BLaER1 treated with 17β-estradiol and CSF1 and Interleukin-3, amounts not matched to agents 10 nM and 100 nM (cell line): ENCODE data around the gene PLA2G15.

Experiments used
- H3K27ac ChIP-seq, 11 experiments: shearing (Covaris generic); formaldehyde crosslinking; 2 replicates each; pipeline ENCODE4 v1.8.1; 2022
- H3K27me3 ChIP-seq, 11 experiments: shearing (Covaris generic); formaldehyde crosslinking; 2 replicates each; pipeline ENCODE4 v1.8.1; 2022
- H3K36me3 ChIP-seq, 11 experiments: shearing (Covaris generic); formaldehyde crosslinking; 2 replicates each; pipeline ENCODE4 v1.8.1; 2022
- H3K4me1 ChIP-seq, 10 experiments: shearing (Covaris generic); formaldehyde crosslinking; 2 replicates each; pipeline ENCODE4 v1.8.1; 2022
- H3K4me2 ChIP-seq, 11 experiments: shearing (Covaris generic); formaldehyde crosslinking; 2 replicates each; pipeline ENCODE4 v1.8.1; 2022
- H3K4me3 ChIP-seq, 10 experiments: shearing (Covaris generic); formaldehyde crosslinking; 2 replicates each; pipeline ENCODE4 v1.8.1; 2022
- H3K9ac ChIP-seq, 11 experiments: shearing (Covaris generic); formaldehyde crosslinking; 2 replicates each; pipeline ENCODE4 v1.8.1; 2022
- H3K9me3 ChIP-seq, 11 experiments: shearing (Covaris generic); formaldehyde crosslinking; replicated peaks in 1 of 11; 2 replicates each; pipeline ENCODE4 v1.8.1; 2022
- H4K20me1 ChIP-seq, 11 experiments: shearing (Covaris generic); formaldehyde crosslinking; 2 replicates each; pipeline ENCODE4 v1.8.1; 2022
- Cebpa-rat ChIP-seq, 11 experiments: shearing (Covaris generic); IDR thresholded peaks; 2 replicates each; pipeline ENCODE4 v1.8.1; 2022

Gene PLA2G15

DNA sequence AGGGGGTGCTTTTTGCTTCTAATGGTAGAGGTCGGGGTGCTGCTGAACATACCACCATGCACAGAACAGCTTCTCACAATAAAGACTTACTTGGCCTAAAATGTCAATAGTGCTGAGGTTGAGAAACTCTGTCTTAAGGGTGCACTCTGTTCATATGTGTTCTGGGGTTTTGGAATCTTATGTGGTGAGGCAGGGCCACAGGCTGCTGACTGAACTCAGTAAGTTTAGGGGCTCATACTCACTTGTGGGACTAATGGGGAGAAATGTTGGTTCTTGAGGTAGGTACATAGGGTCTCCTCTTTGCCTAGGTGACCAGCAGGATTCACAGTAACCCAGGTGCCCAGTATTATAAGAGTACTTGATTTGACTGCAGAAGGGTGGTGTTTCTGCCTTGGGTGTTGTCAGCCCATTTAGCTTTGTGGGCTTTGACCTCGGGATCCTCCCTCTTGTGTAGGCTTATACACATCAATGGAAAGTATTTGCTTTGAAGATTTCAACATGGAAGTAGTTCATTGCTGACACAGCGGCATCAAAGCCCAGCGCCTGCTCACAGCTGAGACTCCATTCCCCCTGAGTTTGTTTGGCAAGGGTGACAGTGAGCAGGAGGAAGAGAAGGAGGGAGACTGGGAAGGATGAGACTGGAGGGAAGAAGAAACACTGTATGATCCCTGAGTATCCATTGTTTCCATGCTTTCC lies 36.3 kb downstream of the PLA2G15 start:
- Histone ChIP-seq H3K27ac (peak overlapping the region in 5 of 11 experiments; percentile 5 to 83 (median 13); a peak in 4 of 22 replicates), H3K4me2 (peak overlapping the region; percentile 75 to 97 (median 91); a peak in 20 of 22 replicates), H3K4me3 (no peak overlapping the region), H3K27me3 (no peaks in the 10 kb centered on the region), H3K9me3 (no peaks in the 10 kb centered on the region; a peak in 3 of 22 replicates), H3K9ac (no peak overlapping the region), H3K36me3 (peaks cover 0 to 69% (median 58%) of the 10 kb centered on the region in 11 experiments; a peak in 20 of 22 replicates), H4K20me1 (peaks cover 0 to 76% (median 4%) of the 10 kb centered on the region in 11 experiments; a peak in 13 of 22 replicates), H3K4me1 (peaks cover 59 to 72% (median 67%) of the 10 kb centered on the region in 10 experiments)
- TF ChIP-seq Cebpa-rat (IDR thresholded peaks at IDR 0.05): no peak

DNA sequence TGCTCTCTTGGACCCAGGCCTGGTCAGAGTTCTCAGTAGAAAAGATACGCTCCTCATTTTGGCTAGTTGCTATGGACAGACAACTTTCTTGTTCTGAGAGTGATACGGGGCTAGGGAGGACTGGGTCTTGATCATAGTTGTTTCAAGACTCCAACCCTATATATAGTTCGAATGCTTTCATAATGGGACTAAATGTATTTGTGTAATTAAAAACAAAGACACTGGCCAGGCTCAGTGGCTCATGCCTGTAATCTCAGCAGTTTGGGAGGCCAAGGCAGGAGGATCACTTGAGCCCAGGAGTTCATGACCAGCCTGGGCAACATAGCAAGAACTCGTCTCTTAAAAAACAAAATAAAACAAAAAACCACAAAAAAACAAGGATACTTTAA lies 36.9 kb downstream of the PLA2G15 start:
- H3K36me3 ChIP-seq: peaks cover 0 to 69% (median 57%) of the 10 kb centered on the region in 11 experiments; a peak in 19 of 22 replicates
- H3K4me1 ChIP-seq: peaks cover 64 to 78% (median 72%) of the 10 kb centered on the region in 10 experiments
- peak overlapping the region; percentile 75 to 97 (median 91); a peak in 21 of 22 replicates for H3K4me2 ChIP-seq

DNA sequence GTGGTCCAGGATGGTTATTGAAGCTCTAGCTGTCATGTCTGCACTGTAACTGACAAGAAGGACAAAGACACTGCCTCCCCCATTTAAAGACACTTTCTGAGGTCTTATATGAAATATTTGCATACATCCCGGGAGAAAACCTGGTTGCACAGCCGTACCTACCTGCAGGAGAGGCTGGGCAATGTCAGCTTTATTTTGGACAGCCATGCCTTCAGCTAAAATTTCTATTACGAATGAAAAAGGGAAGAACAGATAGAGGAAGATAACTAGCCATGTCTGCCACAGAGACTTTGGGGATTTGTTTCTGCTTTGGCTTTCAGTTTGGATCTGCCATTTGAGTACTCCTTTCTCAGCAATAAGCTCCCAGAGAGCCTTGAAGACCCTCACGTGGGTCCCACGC lies 38.2 kb downstream of the PLA2G15 start:
- Histone ChIP-seq H3K27ac (peak overlapping the region; percentile 51 to 83 (median 79); a peak in 21 of 22 replicates), H3K9ac (peak overlapping the region; percentile 0 to 67 (median 60); a peak in 17 of 22 replicates), H3K9me3 (no peaks in the 10 kb centered on the region; a peak in 1 of 22 replicates), H4K20me1 (peaks cover 0 to 90% (median 0%) of the 10 kb centered on the region in 11 experiments; a peak in 12 of 22 replicates), H3K36me3 (peaks cover 0 to 70% (median 61%) of the 10 kb centered on the region in 11 experiments; a peak in 20 of 22 replicates), H3K27me3 (no peaks in the 10 kb centered on the region), H3K4me3 (peak overlapping the region in 9 of 10 experiments; percentile 0 to 49 (median 41); a peak in 10 of 20 replicates), H3K4me2 (peak overlapping the region; percentile 75 to 97 (median 91)), H3K4me1 (peaks cover 77 to 90% (median 85%) of the 10 kb centered on the region in 10 experiments)
- TF ChIP-seq Cebpa-rat (IDR thresholded peaks at IDR 0.05): no peak

More for the DNA sequence above, 36.9 kb downstream of the PLA2G15 start:
- no peaks in the 10 kb centered on the region for H3K27me3 ChIP-seq
- TF ChIP-seq Cebpa-rat (IDR thresholded peaks at IDR 0.05): no peak
- H3K9ac ChIP-seq: no peak overlapping the region
- peak overlapping the region in 5 of 11 experiments; percentile 5 to 83 (median 13); a peak in 5 of 22 replicates for H3K27ac ChIP-seq
- H3K4me3 ChIP-seq: no peak overlapping the region
- H3K9me3 ChIP-seq: no peaks in the 10 kb centered on the region; a peak in 3 of 22 replicates
- H4K20me1 ChIP-seq: peaks cover 0 to 77% (median 0%) of the 10 kb centered on the region in 11 experiments; a peak in 10 of 22 replicates

DNA sequence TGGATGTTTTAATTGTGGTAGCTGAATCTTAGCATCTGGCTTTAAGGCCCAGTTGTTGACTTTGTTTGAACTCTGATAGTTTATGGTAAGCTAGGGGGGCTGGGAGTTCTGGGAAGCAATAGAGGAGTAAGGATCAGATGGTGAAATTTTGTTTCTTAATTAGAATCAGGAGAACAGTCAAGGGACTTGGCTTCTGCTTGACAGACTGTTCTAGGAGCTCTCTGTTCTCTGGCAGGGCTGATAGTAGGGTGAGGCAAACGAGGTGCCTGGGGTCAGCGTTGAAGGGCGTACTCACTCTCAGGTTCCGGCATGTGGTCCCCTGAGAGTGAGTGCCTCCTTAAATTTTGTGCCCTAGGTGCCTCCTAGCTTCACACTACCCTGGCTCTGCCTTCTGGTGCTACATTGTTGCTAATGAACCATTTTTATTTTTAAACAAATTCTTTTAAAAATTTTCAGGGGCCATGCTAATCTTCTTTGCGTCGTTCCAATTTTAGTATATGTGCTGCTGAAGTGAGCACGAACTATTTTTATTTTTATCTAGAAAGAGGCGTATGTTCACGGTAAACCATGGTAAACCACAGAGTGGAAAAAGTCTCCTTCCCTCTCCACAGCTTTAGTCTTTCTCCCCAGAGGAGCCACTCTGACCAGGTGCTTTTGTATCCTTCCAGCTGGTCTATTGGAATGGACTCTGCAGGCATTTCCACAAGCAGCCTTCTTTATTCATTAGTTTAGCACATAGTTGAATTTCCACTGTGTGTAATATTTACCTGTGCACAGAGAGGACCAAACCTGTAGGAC lies 38.8 kb downstream of the PLA2G15 start:
- peak overlapping the region; percentile 51 to 83 (median 79); a peak in 21 of 22 replicates for H3K27ac ChIP-seq

DNA sequence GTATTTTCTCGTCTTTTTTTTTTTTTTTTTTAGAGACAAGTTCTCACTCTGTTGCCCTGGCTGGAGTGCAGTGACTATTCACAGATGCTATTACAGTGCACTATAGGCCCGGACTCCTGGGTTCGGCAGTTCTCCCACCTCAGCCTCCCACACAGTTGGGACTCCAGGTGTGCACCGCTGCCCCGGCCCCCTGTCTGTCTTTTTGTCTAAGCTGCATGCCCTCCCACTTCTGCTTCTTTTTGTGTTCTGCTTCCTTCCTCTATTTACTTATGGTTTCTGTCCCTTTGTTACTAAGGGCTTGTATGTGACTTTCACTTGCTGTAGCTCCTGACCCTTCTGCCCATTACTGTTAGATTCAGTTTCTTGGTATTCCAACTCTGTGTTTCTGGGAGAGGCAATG lies 39.7 kb downstream of the PLA2G15 start:
- no peak for TF ChIP-seq Cebpa-rat (IDR thresholded peaks at IDR 0.05)
- peak overlapping the region in 9 of 10 experiments; percentile 3 to 56 (median 41); a peak in 14 of 20 replicates for H3K4me3 ChIP-seq
- H3K27ac ChIP-seq: peak overlapping the region; percentile 31 to 83 (median 79); a peak in 21 of 22 replicates
- H3K4me1 ChIP-seq: peaks cover 92 to 100% (median 97%) of the 10 kb centered on the region in 10 experiments
- H3K36me3 ChIP-seq: peaks cover 0 to 66% (median 52%) of the 10 kb centered on the region in 11 experiments; a peak in 20 of 22 replicates
- H4K20me1 ChIP-seq: peaks cover 0 to 99% (median under 1%) of the 10 kb centered on the region in 11 experiments; a peak in 14 of 22 replicates
- H3K4me2 ChIP-seq: peak overlapping the region; percentile 75 to 97 (median 91)
- H3K9ac ChIP-seq: peak overlapping the region; percentile 46 to 67 (median 60); a peak in 20 of 22 replicates
- no peaks in the 10 kb centered on the region for H3K9me3 ChIP-seq
- H3K27me3 ChIP-seq: no peaks in the 10 kb centered on the region

More for the DNA sequence above, 38.8 kb downstream of the PLA2G15 start:
- Histone ChIP-seq H3K27me3 (no peaks in the 10 kb centered on the region), H4K20me1 (peaks cover 0 to 96% (median 0%) of the 10 kb centered on the region in 11 experiments; a peak in 12 of 22 replicates), H3K9me3 (no peaks in the 10 kb centered on the region; a peak in 1 of 22 replicates), H3K9ac (peak overlapping the region; percentile 0 to 67 (median 60); a peak in 19 of 22 replicates), H3K4me3 (peak overlapping the region; percentile 0 to 49 (median 36); a peak in 15 of 20 replicates), H3K4me2 (peak overlapping the region; percentile 75 to 97 (median 91)), H3K4me1 (peaks cover 83 to 97% (median 92%) of the 10 kb centered on the region in 10 experiments), H3K36me3 (peaks cover 0 to 71% (median 60%) of the 10 kb centered on the region in 11 experiments; a peak in 20 of 22 replicates)
- TF ChIP-seq Cebpa-rat (IDR thresholded peaks at IDR 0.05): no peak

DNA sequence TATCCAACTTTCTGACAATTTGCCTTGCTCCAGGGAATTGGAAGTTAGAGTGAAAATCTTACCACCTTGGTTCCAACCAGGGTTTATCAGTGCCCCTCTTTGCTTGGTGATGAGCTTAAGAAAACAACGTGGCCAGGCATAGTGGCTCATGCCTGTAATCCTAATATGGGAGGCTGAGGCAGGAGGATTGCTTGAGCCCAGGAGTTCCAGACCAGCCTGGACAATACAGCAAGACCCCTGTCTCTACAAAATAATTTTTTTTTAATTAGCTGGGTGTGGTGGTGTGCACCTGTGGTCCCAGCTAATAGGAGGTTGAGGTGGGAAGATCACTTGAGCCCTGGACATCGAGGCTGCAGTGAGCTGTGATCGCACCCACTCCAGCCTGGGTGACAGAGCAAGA lies 40.5 kb downstream of the PLA2G15 start:
- Histone ChIP-seq H3K9ac (peak overlapping the region; percentile 46 to 67 (median 60); a peak in 18 of 22 replicates), H3K4me2 (peak overlapping the region; percentile 75 to 97 (median 91)), H3K27me3 (no peaks in the 10 kb centered on the region), H3K4me3 (peak overlapping the region; percentile 3 to 56 (median 36); a peak in 15 of 20 replicates), H3K27ac (peak overlapping the region; percentile 31 to 83 (median 79); a peak in 20 of 22 replicates), H3K9me3 (no peaks in the 10 kb centered on the region), H4K20me1 (peaks cover 0 to 99% (median 6%) of the 10 kb centered on the region in 11 experiments; a peak in 16 of 22 replicates), H3K36me3 (peaks cover 6 to 66% (median 51%) of the 10 kb centered on the region in 11 experiments), H3K4me1 (peaks cover 99 to 100% (median 100%) of the 10 kb centered on the region in 10 experiments)
- no peak for TF ChIP-seq Cebpa-rat (IDR thresholded peaks at IDR 0.05)

DNA sequence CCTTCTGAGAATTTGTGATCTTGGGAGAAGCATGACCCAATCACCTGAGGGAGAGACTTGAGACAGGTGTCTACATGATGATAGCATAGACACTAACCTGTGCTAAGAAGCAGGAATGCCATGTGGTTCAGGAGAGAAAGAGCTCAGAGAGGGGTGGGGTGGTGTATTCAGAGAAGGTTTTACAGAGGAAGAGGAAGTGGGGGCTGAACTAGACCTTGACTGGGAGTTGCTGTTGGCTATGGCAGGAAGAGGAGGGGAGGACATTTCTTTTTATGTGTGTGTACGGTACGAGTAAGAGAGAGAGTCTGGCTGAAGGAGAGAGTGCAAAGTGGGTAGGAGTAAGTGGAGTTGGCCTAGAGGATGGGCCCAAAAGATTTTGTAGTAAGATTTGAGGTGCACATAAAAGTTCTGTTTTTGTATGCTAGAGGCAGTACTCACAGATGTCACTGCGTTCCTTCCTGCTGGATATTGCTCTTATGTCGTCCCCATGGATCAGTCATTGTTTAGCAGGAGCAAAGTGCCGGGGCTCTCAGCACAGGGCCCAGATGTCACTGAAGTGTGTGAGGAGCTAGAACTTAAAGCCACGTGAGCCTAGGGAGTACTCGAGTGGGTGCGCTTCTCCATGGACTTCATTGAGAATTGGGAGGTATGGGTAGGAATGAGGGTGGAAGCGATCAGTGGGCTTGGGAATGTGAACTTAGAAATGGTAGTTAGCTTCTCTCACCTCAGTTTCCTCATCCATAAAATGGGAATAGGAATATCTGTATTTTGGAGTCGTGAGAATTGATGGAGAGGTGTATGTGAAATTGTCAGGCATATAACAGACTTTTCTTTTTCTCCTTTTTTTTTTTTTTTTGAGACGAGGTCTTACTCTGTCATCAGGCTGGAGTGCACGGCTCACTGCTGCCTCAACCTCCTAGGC lies 41.2 kb downstream of the PLA2G15 start:
- H4K20me1 ChIP-seq: peaks cover 0 to 99% (median 6%) of the 10 kb centered on the region in 11 experiments; a peak in 16 of 22 replicates
- peak overlapping the region; percentile 75 to 97 (median 91) for H3K4me2 ChIP-seq
- no peak for TF ChIP-seq Cebpa-rat (IDR thresholded peaks at IDR 0.05)
- peak overlapping the region in 9 of 11 experiments; percentile 46 to 67 (median 61); a peak in 16 of 22 replicates for H3K9ac ChIP-seq
- H3K4me1 ChIP-seq: peaks cover 95 to 100% (median 99%) of the 10 kb centered on the region in 10 experiments
- H3K27me3 ChIP-seq: no peaks in the 10 kb centered on the region
- H3K4me3 ChIP-seq: peak overlapping the region in 8 of 10 experiments; percentile 2 to 56 (median 32); a peak in 14 of 20 replicates
- H3K27ac ChIP-seq: peak overlapping the region in 10 of 11 experiments; percentile 21 to 83 (median 80); a peak in 20 of 22 replicates
- no peaks in the 10 kb centered on the region for H3K9me3 ChIP-seq
- peaks cover 13 to 66% (median 51%) of the 10 kb centered on the region in 11 experiments for H3K36me3 ChIP-seq
